GM08714 (cell line): Measurements from ENCODE around the gene CEP128.

Experiments
- H3K4me3 ChIP-seq: fragments of 200-500 bp; sonication (Bioruptor generic); 2 replicates; pipeline ENCODE4 v1.5.1; 2014; ENCODE audit warnings: mild to moderate bottlenecking, low read length, inconsistent platforms
- ZNF274 ChIP-seq: IDR thresholded peaks from 2 replicates; pipeline ENCODE4 v1.6.1; 2012; ENCODE audit warnings: mild to moderate bottlenecking, low read depth, low read length

Gene CEP128

GRCh38 chr14:80787876-80788275 lies 153.7 kb downstream of the CEP128 start:
- TF ChIP-seq ZNF274 = no peak
- no peak overlapping the region for H3K4me3 ChIP-seq

DNA sequence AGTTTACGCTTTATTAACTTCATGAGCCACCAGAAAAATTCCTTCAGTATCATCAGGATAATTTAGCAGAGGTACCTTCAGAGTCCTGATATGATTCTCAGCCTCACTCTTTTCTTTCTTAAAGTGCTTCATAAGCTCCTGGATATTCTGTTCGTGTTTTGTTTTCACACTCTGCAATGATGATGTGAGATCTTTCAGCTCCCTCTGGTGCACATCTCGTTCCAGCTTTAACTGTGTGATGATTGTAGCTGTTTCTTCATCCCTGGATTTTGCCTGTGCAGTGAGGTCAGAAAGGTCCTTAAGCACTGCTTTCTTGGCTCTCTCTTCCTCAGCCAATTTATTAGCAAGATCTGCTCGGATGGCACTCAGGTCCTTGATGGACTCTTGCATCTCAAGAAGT lies 156.7 kb downstream of the CEP128 start:
- TF ChIP-seq ZNF274 = no peak
- no peak overlapping the region for H3K4me3 ChIP-seq

DNA sequence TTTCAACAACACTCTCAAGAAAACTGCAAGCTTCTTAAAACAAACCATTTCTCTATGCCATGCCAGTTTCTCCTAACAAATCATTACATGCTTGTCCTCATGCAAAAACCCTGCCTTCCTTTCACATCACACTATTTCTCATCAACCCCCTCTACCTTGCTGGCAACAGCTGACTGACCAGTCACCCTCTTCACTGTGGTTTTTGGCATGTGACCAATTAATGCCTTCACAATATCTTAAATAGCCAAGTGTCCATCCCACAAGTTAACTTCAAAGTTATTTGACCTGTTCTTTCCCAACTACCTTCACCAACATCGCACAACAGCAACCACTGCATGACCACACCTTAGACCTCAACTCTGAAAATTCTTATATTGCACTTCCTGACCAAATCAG lies 159.6 kb downstream of the CEP128 start:
- no peak overlapping the region for H3K4me3 ChIP-seq
- no peak for TF ChIP-seq ZNF274

DNA sequence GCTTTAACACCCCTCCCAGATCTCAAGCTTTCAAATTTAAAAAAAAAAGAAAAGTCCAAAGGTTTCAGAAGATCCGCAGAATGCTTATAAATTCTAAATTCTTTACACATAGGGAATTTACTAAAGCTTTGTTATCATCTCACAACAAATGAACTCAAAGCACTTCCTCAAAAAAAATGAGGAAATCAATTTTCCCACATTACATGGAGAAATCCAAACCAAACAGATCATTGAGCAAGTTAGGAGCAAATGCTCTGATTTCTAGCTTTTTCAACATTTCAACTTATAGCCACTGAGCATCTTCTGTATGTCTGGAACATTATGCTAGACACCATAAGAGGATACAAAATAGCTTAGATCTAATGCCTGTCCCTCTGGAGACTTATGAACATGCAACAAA lies 161.0 kb downstream of the CEP128 start:
- no peak overlapping the region for H3K4me3 ChIP-seq
- TF ChIP-seq ZNF274 = no peak

DNA sequence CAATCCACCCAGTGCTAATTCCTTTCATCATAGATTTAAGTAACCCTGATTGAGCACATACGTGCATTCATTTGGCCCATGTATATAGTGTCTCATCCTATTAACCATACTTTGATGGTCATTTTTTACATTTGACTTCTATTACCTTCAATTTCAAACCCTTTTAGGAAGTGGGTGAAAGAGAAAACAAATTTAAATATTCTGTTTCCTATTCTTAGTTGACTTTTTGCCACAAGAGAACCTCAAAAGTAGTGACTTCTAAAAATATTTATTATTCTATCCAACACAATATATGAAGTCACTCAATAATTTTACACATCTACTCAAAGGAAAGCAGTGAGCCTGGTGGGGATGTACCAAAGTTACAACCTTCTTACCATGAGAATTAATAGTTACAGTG lies 164.9 kb downstream of the CEP128 start:
- no peak overlapping the region for H3K4me3 ChIP-seq
- TF ChIP-seq ZNF274 = no peak

- no peak overlapping the region for H3K4me3 ChIP-seq
- no peak for TF ChIP-seq ZNF274
These were observed 165.4 kb downstream of the CEP128 start for GRCh38 chr14:80776186-80776585.

- TF ChIP-seq ZNF274 = no peak
These were observed 169.0 kb downstream of the CEP128 start for GRCh38 chr14:80772504-80772903.

GRCh38 chr14:80771201-80771600 lies 170.3 kb downstream of the CEP128 start:
- TF ChIP-seq ZNF274 = no peak
- H3K4me3 ChIP-seq = no peak overlapping the region

More at GRCh38 chr14:80772504-80772903, 169.0 kb downstream of the CEP128 start:
- no peak overlapping the region for H3K4me3 ChIP-seq

- TF ChIP-seq ZNF274 = no peak
- H3K4me3 ChIP-seq = no peak overlapping the region
These were observed 171.2 kb downstream of the CEP128 start for GRCh38 chr14:80770114-80770908.

GRCh38 chr14:80768646-80769045 lies 172.9 kb downstream of the CEP128 start:
- H3K4me3 ChIP-seq = no peak overlapping the region
- TF ChIP-seq ZNF274 = no peak

GRCh38 chr14:80764921-80765507 lies 176.5 kb downstream of the CEP128 start:
- H3K4me3 ChIP-seq = no peak overlapping the region
- no peak for TF ChIP-seq ZNF274

DNA sequence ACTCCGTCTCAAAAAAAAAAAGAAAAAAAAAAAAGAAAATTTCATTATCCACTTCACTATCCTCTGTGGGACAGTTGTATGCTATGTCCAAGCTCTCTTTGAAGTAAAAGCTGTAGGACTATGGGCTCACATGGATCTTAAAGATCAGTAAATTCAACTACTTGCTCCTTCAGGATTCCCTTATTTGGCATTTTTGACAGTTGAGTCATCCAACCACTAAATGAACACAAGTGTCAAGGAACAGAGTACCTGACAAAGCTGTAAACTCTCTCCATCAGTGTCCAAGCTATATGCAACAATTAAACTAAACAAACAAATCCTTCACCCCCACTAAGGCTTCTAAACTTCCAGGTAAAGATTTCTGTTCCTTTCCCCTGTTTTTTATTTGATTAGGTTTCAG lies 177.0 kb downstream of the CEP128 start:
- no peak overlapping the region for H3K4me3 ChIP-seq
- no peak for TF ChIP-seq ZNF274

DNA sequence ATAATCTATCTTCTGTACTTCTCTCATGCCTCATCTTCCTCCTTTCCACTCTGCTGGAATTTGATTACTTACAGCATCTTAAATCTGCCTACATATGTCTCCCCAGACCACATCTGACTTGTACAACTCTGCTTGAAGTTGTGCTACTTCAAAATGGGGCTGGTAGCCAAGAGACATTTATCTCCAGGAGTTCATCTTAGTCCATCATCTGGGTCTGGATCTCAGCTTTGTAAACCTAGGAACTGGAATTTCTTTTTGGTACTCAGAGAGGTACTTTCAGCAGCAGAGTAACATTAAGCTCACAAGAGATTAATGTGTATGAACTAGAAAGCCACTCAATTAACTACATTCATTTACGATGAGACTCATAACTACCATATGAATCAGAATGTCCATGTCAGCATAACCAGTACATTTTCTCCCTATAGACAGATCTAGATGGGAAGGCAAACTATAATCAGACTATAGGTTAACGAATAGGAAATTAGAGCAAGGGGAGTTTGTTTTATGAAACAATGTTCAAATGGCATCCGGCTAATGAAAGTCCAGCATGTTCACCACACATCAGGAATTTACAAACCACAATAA lies 178.8 kb downstream of the CEP128 start:
- no peak overlapping the region for H3K4me3 ChIP-seq
- TF ChIP-seq ZNF274 = no peak

- TF ChIP-seq ZNF274 = no peak
- H3K4me3 ChIP-seq = no peak overlapping the region
These were observed 186.8 kb downstream of the CEP128 start for GRCh38 chr14:80754696-80755095.

DNA sequence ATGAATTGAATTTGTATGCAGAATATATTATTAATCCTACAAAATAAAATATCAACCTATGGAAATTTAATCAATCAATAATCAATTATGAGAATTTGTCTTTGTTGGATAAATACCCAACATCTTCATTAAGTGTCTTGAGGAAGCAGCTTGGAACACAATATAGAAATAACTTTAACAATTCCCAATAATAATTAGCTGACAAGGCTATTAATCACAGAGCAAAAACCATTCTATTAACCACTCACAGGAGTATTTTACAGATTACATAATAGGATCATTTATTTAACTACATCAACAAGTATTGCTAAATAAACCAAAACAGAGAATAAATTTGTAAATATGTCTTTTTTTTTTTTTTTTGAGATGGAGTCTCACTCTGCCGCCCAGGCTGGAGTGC lies 190.3 kb downstream of the CEP128 start:
- TF ChIP-seq ZNF274 = no peak
- no peak overlapping the region for H3K4me3 ChIP-seq

GRCh38 chr14:80726211-80726610 lies 215.3 kb downstream of the CEP128 start:
- H3K4me3 ChIP-seq = no peak overlapping the region
- TF ChIP-seq ZNF274 = no peak
